ENCODE results near the gene RPL23.
A peak's percentile ranks its signal among the peaks of the same experiment; 100 is the strongest.

RPL23 gene

DNA sequence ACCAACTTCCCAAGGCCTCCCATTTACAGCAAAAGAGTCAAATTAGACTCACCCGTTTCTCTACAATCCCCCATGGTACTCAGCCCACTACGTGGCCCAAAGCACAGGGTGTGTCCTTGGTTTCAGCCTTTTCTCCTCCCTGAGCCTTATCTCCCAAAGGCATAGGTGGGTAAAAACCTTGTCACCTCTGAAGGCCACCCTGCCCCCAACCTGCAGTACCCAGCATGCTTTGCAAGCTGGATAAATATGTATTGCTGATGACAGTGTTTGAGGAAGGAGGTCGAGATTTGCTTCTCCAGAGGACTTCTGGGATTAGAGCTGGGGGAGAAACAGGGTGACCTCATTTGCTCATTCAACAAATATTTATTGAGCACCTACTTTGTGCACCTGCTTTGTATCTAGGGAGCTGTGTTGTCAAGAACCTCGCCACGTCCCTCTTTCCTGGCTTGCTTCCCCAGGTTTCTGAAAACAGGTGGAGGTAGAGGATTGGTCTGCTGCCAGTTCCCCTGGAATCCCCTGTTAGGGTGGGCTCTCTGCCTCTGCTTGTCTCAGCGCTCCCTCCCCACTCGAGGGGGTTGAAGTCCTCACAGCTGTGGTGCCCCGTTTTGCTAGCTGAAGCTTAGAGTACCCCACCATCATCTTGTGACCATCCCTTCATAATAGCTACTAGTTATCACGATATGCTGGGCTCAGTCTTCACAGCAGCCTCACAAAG lies 19.3 kb upstream of the RPL23 start:
- Histone ChIP-seq H3K27ac (ENCODE audit: low read length) (peak overlapping the region; percentile 41), H3K36me3 (ENCODE audit: control insufficient read depth in 2 of 2, insufficient read depth in 2 of 2, low read length in 2 of 2) (peaks cover 0 to 4% of the 10 kb centered on the region in 2 donors), H3K27me3 (ENCODE audit: control insufficient read depth in 1 of 2, insufficient read depth in 2 of 2, low read length in 2 of 2) (no peaks in the 10 kb centered on the region), H3K4me1 (ENCODE audit: control insufficient read depth, insufficient read depth, low read length) (peaks cover 68% of the 10 kb centered on the region), H3K4me3 (ENCODE audit: low read length in 2 of 2) (peak overlapping the region in 1 of 2 donors; percentile 98), H3K9ac (ENCODE audit: low read length in 2 of 2) (peak overlapping the region; percentile 5 to 12), H3K9me3 (ENCODE audit: control insufficient read depth in 2 of 2, low read length in 2 of 2) (no peaks in the 10 kb centered on the region)

DNA sequence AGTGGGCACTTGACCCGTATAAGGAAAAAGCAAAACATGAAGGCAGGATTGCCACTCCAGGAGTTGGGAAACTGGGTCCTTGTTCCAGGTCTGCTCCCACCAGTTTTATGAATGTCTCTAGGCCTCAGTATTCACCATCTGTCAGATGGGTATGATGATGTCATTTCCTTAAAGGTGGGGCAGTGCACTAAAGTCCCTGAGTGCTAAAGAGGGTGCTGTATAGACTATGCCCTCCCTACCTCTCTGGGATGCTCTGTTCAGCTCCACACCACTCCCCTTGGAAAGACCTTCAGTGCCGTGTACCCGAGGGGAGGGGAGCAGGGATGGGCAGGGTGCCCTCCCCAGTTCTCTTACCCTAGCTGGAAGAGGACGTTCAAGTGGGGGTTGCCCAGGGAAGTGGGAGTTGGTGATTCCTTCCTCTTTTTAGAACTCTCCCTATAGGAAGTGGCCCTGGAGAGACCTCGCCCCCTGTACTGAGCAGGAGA lies 18.5 kb upstream of the RPL23 start:
- peak overlapping the region; percentile 54 to 69 for H3K9ac ChIP-seq (ENCODE audit: low read length in 2 of 2)
- peak overlapping the region; percentile 93 to 98 for H3K4me3 ChIP-seq (ENCODE audit: low read length in 2 of 2)
- H3K9me3 ChIP-seq (ENCODE audit: control insufficient read depth in 2 of 2, low read length in 2 of 2): no peaks in the 10 kb centered on the region
- H3K27me3 ChIP-seq (ENCODE audit: control insufficient read depth in 1 of 2, insufficient read depth in 2 of 2, low read length in 2 of 2): no peaks in the 10 kb centered on the region
- H3K36me3 ChIP-seq (ENCODE audit: control insufficient read depth in 2 of 2, insufficient read depth in 2 of 2, low read length in 2 of 2): peaks cover 0 to 2% of the 10 kb centered on the region in 2 donors
- peaks cover 63% of the 10 kb centered on the region for H3K4me1 ChIP-seq (ENCODE audit: control insufficient read depth, insufficient read depth, low read length)
- H3K27ac ChIP-seq (ENCODE audit: low read length): peak overlapping the region; percentile 41

DNA sequence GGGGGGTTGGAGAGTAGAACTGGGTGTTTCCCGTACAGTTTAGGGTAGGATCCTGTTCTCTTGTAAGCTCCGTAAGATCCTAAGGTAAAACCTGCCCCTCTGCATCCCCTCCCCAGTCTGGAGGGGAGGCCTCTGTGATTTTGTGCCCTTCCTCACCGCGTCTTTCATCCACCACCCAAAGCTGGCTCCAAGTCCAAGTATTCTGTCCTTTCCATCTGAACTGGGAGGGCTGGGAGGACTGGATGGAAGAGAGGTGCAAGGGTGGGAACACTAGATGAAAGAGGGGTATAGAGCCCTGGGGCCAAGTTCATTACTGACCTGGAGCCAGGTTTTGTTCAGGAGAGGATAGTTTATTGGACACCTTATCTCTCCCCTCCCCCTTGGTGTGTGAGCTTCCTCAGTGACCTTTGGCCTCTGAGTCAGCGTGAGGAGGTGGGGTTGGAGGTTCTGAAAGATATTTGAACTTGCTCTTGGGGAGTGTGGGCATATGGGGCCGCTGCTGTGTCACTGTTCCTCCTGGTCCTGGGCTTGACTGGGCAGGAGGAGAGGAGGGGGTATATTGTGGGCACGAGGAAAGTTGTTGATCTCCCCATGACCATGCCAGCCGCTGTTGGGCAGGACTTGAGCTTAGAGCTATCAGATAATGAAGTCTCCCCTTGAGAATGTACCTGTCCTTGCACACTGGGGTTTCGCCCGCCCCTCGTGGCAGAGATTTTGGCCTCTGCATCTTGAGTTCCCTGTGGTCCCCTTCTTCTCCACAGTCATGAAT lies 17.9 kb upstream of the RPL23 start:
- peaks cover 0 to 2% of the 10 kb centered on the region in 2 donors for H3K36me3 ChIP-seq (ENCODE audit: control insufficient read depth in 2 of 2, insufficient read depth in 2 of 2, low read length in 2 of 2)
- peak overlapping the region; percentile 93 to 98 for H3K4me3 ChIP-seq (ENCODE audit: low read length in 2 of 2)
- no peaks in the 10 kb centered on the region for H3K27me3 ChIP-seq (ENCODE audit: control insufficient read depth in 1 of 2, insufficient read depth in 2 of 2, low read length in 2 of 2)
- H3K9me3 ChIP-seq (ENCODE audit: control insufficient read depth in 2 of 2, low read length in 2 of 2): no peaks in the 10 kb centered on the region
- peak overlapping the region; percentile 41 for H3K27ac ChIP-seq (ENCODE audit: low read length)
- peaks cover 61% of the 10 kb centered on the region for H3K4me1 ChIP-seq (ENCODE audit: control insufficient read depth, insufficient read depth, low read length)
- H3K9ac ChIP-seq (ENCODE audit: low read length in 2 of 2): peak overlapping the region; percentile 54 to 69

DNA sequence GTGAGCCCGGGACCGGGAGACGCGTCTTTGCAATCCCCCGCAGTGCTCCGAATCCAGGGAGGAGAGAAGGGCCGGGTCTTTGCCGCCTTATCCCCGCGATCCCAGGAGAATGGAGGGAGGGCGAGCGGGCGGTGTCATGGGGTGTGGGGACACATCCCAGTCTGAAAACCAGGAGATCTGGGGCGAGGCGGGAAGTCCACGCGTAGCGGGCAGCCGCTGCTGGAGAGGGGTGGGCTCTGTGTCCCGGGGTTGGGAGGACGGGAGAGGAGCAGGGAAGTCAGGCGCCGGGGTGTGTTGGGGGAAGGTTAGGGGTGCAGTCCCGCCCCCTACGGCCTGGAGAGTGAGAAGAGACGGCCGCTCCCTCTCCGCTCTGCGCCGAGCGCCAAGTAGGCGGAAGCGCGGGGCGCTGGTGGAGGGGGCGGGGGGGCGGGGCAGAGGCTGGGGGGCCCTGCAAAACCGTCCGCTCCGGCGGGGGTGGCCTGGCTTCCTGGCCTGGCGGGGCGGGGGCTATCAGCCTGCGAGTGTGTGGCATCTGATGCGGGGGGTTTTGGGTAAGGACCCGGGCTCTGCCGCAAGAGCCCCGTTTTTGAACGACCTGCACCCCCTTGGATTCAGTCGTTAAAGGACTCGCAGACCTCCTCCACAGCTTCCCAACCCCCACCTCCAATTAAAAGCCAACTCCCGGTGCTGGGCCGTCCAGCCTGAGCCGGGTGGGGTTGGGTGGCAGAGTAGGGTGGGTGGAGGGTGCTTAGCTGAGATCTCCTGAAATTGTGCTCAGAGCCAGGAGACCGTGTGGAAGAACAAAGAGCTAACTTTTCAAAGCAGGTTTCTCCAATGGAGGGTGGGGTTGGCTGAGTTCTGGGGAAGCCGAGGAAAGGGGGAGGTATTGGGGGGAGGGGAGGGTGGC lies 17.0 kb upstream of the RPL23 start:
- peak overlapping the region; percentile 82 to 87 for H3K9ac ChIP-seq (ENCODE audit: low read length in 2 of 2)
- H3K9me3 ChIP-seq (ENCODE audit: control insufficient read depth in 2 of 2, low read length in 2 of 2): no peaks in the 10 kb centered on the region
- H3K27me3 ChIP-seq (ENCODE audit: control insufficient read depth in 1 of 2, insufficient read depth in 2 of 2, low read length in 2 of 2): no peaks in the 10 kb centered on the region
- peak overlapping the region; percentile 93 to 98 for H3K4me3 ChIP-seq (ENCODE audit: low read length in 2 of 2)
- peaks cover 56% of the 10 kb centered on the region for H3K4me1 ChIP-seq (ENCODE audit: control insufficient read depth, insufficient read depth, low read length)
- H3K36me3 ChIP-seq (ENCODE audit: control insufficient read depth in 2 of 2, insufficient read depth in 2 of 2, low read length in 2 of 2): peaks cover 0 to 2% of the 10 kb centered on the region in 2 donors
- H3K27ac ChIP-seq (ENCODE audit: low read length): peak overlapping the region; percentile 92

DNA sequence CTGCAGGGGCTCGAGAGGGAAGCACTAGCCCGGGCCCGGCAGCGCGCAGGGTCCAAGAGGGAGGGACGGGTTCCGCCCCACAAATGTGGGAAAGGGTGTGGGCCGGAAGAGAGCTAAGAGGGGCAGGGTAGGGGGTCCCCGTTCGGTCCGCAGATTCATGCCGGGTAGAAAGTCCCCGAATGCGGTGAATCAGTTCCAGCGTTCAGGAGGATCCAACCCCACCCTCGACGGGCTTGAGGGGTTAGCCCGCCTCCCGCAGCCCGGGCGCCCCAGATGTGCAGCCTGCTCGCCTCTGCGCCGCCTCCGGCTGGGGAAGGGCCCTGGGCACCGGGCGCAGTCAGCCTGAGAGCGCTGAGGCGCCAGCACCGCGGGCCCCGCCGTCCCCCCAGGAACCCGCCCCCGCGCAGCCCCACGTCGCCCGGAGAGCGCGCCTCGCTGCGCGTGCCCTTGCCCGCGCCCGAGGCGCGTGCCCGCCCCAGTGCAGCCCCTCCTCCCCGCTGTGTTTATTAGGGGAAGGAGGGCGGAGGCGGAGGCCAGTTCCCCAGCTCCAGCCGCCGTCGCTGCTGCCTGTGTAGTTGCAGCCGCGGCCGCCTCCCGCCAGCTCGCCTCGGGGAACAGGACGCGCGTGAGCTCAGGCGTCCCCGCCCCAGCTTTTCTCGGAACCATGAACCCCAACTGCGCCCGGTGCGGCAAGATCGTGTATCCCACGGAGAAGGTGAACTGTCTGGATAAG lies 16.2 kb upstream of the RPL23 start, which contains the start of gene LASP1:
Gene LASP1, plus strand, starts transcription at position 533 of the 733 bp plus-strand sequence. Its CDS starts 132 bp downstream, at position 665.
- Histone ChIP-seq H3K9ac (ENCODE audit: low read length in 2 of 2) (peak within 1 kb of the TSS; percentile 82 to 87), H3K36me3 (ENCODE audit: control insufficient read depth in 2 of 2, insufficient read depth in 2 of 2, low read length in 2 of 2) (peaks cover 0 to 2% of the 10 kb centered on the region in 2 donors), H3K4me1 (ENCODE audit: control insufficient read depth, insufficient read depth, low read length) (peaks cover 48% of the 10 kb centered on the region), H3K27ac (ENCODE audit: low read length) (peak within 1 kb of the TSS; percentile 92), H3K4me3 (ENCODE audit: low read length in 2 of 2) (peak within 1 kb of the TSS; percentile 93 to 98), H3K27me3 (ENCODE audit: control insufficient read depth in 1 of 2, insufficient read depth in 2 of 2, low read length in 2 of 2) (no peaks in the 10 kb centered on the region), H3K9me3 (ENCODE audit: control insufficient read depth in 2 of 2, low read length in 2 of 2) (no peaks in the 10 kb centered on the region)

DNA sequence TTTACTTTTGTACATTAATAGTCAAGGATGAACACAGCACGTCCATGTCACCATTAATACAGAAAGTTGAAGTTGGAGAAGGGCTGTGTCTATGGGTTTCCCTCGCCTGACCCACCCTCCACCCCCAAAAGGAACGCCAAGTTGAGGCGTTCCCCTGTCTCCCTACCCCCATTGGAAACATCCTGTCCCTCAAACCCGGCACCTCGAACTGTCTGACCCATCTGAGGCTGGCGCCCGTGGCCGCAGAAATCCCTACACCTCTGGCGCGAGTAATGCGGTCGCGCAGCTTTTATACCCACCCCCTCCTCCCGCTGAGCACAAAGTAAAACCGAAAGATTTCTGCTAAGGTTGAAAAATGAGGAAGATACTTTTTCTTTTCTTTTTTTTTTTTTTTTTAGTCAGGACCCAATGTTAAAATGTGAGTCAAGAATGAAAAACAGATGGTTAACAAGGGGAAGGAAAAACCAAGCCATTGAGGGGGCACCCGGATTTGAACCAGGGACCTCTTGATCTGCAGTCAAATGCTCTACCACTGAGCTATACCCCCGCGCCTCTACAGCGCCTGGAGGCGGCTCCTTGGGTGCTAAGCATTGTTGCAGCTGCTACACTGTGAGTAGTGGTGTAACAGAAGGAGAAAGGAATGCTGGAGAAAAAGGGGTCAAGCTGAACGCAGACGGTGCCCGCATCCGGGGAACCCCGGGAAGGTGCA lies 15.4 kb upstream of the RPL23 start:
- peaks cover 41% of the 10 kb centered on the region for H3K4me1 ChIP-seq (ENCODE audit: control insufficient read depth, insufficient read depth, low read length)
- peak overlapping the region; percentile 78 to 87 for H3K9ac ChIP-seq (ENCODE audit: low read length in 2 of 2)
- H3K9me3 ChIP-seq (ENCODE audit: control insufficient read depth in 2 of 2, low read length in 2 of 2): no peaks in the 10 kb centered on the region

DNA sequence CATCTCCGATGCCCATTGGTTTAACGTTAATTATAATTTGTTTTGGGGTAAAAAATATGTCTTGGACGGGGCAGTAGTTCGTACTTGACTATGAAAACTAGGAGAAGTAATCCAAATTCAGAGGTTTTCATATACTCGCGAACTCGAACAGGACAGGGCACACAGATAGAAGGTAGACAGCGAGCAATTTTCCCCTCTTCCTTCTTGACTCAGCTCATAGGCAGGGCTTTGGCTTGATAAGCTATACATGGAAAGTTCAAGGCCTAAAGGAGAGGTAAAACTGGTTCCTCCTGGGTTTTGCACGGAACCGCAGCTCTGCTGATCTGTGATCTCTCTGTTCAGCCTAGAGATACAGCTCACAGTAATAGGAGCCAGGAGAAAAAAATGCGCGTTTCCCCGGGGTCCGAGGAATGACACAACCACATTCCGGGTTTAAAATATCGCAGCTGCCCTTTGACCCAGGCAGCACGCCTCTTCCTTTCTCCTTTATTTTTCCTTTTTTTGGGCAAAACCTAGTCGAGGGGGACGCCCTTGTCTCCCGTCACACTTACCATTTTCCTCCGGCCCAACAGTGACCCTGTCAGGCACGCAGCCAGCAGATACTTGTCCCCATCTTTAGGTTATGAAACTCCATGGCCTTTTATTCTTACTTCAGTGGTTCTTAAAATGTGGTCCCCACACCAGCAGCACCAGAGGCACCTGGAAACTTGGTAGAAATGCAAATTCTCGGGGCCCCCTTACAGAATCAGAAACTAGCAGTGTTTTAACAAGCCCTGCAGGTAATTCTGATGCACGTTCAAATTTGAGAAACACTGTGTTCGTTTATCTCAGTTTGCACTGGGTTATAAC lies 14.7 kb upstream of the RPL23 start:
- no peaks in the 10 kb centered on the region for H3K27me3 ChIP-seq (ENCODE audit: control insufficient read depth in 1 of 2, insufficient read depth in 2 of 2, low read length in 2 of 2)
- H3K9ac ChIP-seq (ENCODE audit: low read length in 2 of 2): peak overlapping the region; percentile 78 to 87
- H3K4me1 ChIP-seq (ENCODE audit: control insufficient read depth, insufficient read depth, low read length): peaks cover 33% of the 10 kb centered on the region
- H3K4me3 ChIP-seq (ENCODE audit: low read length in 2 of 2): peak overlapping the region; percentile 93 to 98
- no peaks in the 10 kb centered on the region for H3K9me3 ChIP-seq (ENCODE audit: control insufficient read depth in 2 of 2, low read length in 2 of 2)
- peak overlapping the region; percentile 92 for H3K27ac ChIP-seq (ENCODE audit: low read length)
- H3K36me3 ChIP-seq (ENCODE audit: control insufficient read depth in 2 of 2, insufficient read depth in 2 of 2, low read length in 2 of 2): peaks cover 0 to 2% of the 10 kb centered on the region in 2 donors

More for the DNA sequence above, 15.4 kb upstream of the RPL23 start:
- H3K4me3 ChIP-seq (ENCODE audit: low read length in 2 of 2): peak overlapping the region; percentile 93 to 98
- peaks cover 0 to 2% of the 10 kb centered on the region in 2 donors for H3K36me3 ChIP-seq (ENCODE audit: control insufficient read depth in 2 of 2, insufficient read depth in 2 of 2, low read length in 2 of 2)
- H3K27ac ChIP-seq (ENCODE audit: low read length): peak overlapping the region; percentile 92
- H3K27me3 ChIP-seq (ENCODE audit: control insufficient read depth in 1 of 2, insufficient read depth in 2 of 2, low read length in 2 of 2): no peaks in the 10 kb centered on the region

DNA sequence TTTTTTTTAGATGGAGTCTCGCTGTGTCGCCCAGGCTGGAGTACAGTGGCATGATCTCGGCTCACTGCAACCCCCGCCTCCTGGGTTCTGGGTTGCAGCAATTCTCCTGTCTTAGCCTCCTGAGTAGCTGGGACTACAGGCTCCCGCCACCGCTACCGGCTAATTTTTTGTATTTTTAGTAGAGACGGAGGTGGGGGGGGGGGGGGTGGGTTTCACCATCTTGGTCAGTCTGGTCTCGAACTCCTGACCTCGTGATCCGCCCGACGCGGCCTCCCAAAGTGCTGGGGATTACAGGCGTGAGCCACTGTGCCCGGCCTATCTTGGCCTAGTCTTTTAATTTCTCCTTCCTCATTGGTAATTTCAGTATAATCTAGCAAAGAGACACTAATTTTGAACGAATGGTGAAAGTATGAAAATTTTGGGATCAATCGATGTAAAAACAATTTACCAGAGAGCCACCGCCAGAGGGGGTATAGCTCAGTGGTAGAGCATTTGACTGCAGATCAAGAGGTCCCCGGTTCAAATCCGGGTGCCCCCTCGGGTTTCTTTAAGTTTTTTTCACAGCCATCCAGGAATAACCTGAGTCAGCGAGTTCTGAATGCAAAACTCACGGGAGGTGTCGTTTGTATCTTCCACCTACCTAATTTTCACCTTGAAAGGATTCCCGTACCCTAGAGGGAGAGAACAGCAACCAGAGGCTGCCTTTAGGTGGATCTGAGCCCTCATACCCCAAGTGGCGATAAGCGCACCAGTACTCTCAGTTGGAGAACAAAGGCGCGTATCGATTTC lies 13.9 kb upstream of the RPL23 start:
- H3K4me3 ChIP-seq (ENCODE audit: low read length in 2 of 2): peak overlapping the region; percentile 33 to 98
- no peaks in the 10 kb centered on the region for H3K27me3 ChIP-seq (ENCODE audit: control insufficient read depth in 1 of 2, insufficient read depth in 2 of 2, low read length in 2 of 2)
- peak overlapping the region in 1 of 2 donors; percentile 87 for H3K9ac ChIP-seq (ENCODE audit: low read length in 2 of 2)
- H3K36me3 ChIP-seq (ENCODE audit: control insufficient read depth in 2 of 2, insufficient read depth in 2 of 2, low read length in 2 of 2): peaks cover 0 to under 1% of the 10 kb centered on the region in 2 donors
- peak overlapping the region; percentile 92 for H3K27ac ChIP-seq (ENCODE audit: low read length)
- peaks cover 25% of the 10 kb centered on the region for H3K4me1 ChIP-seq (ENCODE audit: control insufficient read depth, insufficient read depth, low read length)
- H3K9me3 ChIP-seq (ENCODE audit: control insufficient read depth in 2 of 2, low read length in 2 of 2): no peaks in the 10 kb centered on the region
